SU-DHL-6 (cell line): ENCODE measurements around the gene OXER1.

Experiments
- H2AFZ ChIP-seq: fragments of 200-600 bp; sonication (generic); 2 replicates; pipeline ENCODE4 v1.6.1; 2014; ENCODE audit warnings: low read depth, mild to moderate bottlenecking, moderate library complexity, mixed read lengths, antibody characterized with exemption, low read length; ENCODE audit not compliant: severe bottlenecking
- H3F3A ChIP-seq: fragments of 200-600 bp; shearing (Covaris generic); 2 replicates; pipeline ENCODE4 v1.6.0; 2016; ENCODE audit warnings: antibody characterized with exemption, mild to moderate bottlenecking; ENCODE audit not compliant: insufficient read depth
- H3K27ac ChIP-seq: fragments of 200-600 bp; sonication (generic); 2 replicates; pipeline ENCODE4 v1.5.1; 2016; ENCODE audit warnings: low read depth, mild to moderate bottlenecking, low read length, moderate library complexity, mixed read lengths
- H3K27me3 ChIP-seq: fragments of 200-600 bp; sonication (generic), shearing (Covaris generic); 2 replicates; pipeline ENCODE4 v1.6.0; 2014; ENCODE audit warnings: mild to moderate bottlenecking, low read length
- H3K36me3 ChIP-seq: fragments of 200-600 bp; sonication (generic); 2 replicates; pipeline ENCODE4 v1.6.1; 2014; ENCODE audit warnings: mild to moderate bottlenecking, low read length, mixed read lengths
- H3K4me2 ChIP-seq: fragments of 300-600, 200-600 bp; shearing (Covaris generic), sonication (generic); 2 replicates; pipeline ENCODE4 v1.6.0; 2014; ENCODE audit warnings: low read length, low read depth, mild to moderate bottlenecking; ENCODE audit not compliant: poor library complexity, severe bottlenecking
- H3K4me3 ChIP-seq: fragments of 200-600 bp; sonication (generic); 2 replicates; pipeline ENCODE4 v1.5.1; 2014; ENCODE audit warnings: antibody characterized with exemption, low read length, mild to moderate bottlenecking, mixed read lengths; ENCODE audit not compliant: insufficient read depth, poor library complexity, severe bottlenecking
- H3K79me2 ChIP-seq: fragments of 200-600 bp; sonication (generic); 2 replicates; pipeline ENCODE4 v1.6.1; 2014; ENCODE audit warnings: mild to moderate bottlenecking, low read length, moderate library complexity; ENCODE audit not compliant: insufficient read depth
- H3K9ac ChIP-seq: fragments of 200-600 bp; sonication (generic); 2 replicates; pipeline ENCODE4 v1.7.0; 2014; ENCODE audit warnings: mild to moderate bottlenecking, low read length
- H3K9me2 ChIP-seq: fragments of 200-600 bp; sonication (generic); replicated peaks from 2 replicates; pipeline ENCODE4 v1.6.1; 2014; ENCODE audit warnings: low read length; ENCODE audit not compliant: insufficient read depth
- H3K9me3 ChIP-seq: fragments of 200-600 bp; sonication (generic); 2 replicates; pipeline ENCODE4 v1.6.1; 2014; ENCODE audit warnings: low read length, mixed read lengths; ENCODE audit not compliant: insufficient read depth
- H4K20me1 ChIP-seq: fragments of 200-600 bp; sonication (generic); 2 replicates; pipeline ENCODE4 v1.6.1; 2014; ENCODE audit warnings: low read depth, mild to moderate bottlenecking, antibody characterized with exemption, low read length, moderate library complexity, mixed read lengths
- EZH2phosphoT487 ChIP-seq: fragments of 200-600 bp; sonication (generic), shearing (Covaris generic); conservative IDR thresholded peaks from 2 replicates; pipeline ENCODE4 v1.6.1; 2018; ENCODE audit warnings: mild to moderate bottlenecking, antibody characterized with exemption, low read length, moderate library complexity, mixed read lengths
- TF ChIP-seq, protein P1 (sequence below): fragments of 200-600 bp; sonication (generic); IDR thresholded peaks from one replicate; pipeline ENCODE4 v1.5.1; 2017; ENCODE audit warnings: antibody characterized with exemption, mild to moderate bottlenecking, low read length, moderate library complexity; ENCODE audit not compliant: insufficient read depth, poor library complexity, severe bottlenecking

Gene OXER1

DNA sequence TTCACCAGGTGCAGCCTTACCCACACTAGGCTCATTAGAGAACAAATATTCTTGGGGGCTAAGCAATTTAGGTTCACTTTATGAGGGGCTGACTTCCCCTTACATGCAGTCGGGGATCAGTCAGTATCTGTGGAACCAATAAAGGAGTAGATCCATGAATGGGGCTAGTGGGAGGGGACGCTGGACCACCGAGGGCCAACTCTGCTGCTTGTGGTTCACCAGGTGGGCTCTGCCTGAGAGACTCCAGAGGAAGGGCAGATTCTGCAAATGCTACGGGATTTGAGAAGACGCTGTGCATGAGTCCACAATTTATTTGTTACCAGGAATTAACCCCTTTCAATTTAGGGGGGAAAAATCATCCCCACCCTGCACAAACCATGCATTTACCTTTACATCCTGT is 44.4 kb upstream of the OXER1 start:
- H3K27ac ChIP-seq, result no peak overlapping the region
- H3K27me3 ChIP-seq, result no peaks in the 10 kb centered on the region
- no peak overlapping the region for H3K9ac ChIP-seq
- no peaks in the 10 kb centered on the region for H3K9me3 ChIP-seq
- H3K36me3 ChIP-seq, result no peaks in the 10 kb centered on the region
- no peaks in the 10 kb centered on the region for H3K9me2 ChIP-seq
- no peak overlapping the region for H3K4me2 ChIP-seq
- no peak overlapping the region for H2AFZ ChIP-seq
- no peaks in the 10 kb centered on the region for H3K79me2 ChIP-seq
- H3K4me3 ChIP-seq, result no peak overlapping the region
- peaks cover 14% of the 10 kb centered on the region for H3F3A ChIP-seq
- H4K20me1 ChIP-seq, result no peaks in the 10 kb centered on the region
- TF ChIP-seq, protein P1, sequence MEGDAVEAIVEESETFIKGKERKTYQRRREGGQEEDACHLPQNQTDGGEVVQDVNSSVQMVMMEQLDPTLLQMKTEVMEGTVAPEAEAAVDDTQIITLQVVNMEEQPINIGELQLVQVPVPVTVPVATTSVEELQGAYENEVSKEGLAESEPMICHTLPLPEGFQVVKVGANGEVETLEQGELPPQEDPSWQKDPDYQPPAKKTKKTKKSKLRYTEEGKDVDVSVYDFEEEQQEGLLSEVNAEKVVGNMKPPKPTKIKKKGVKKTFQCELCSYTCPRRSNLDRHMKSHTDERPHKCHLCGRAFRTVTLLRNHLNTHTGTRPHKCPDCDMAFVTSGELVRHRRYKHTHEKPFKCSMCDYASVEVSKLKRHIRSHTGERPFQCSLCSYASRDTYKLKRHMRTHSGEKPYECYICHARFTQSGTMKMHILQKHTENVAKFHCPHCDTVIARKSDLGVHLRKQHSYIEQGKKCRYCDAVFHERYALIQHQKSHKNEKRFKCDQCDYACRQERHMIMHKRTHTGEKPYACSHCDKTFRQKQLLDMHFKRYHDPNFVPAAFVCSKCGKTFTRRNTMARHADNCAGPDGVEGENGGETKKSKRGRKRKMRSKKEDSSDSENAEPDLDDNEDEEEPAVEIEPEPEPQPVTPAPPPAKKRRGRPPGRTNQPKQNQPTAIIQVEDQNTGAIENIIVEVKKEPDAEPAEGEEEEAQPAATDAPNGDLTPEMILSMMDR, result no peak

DNA sequence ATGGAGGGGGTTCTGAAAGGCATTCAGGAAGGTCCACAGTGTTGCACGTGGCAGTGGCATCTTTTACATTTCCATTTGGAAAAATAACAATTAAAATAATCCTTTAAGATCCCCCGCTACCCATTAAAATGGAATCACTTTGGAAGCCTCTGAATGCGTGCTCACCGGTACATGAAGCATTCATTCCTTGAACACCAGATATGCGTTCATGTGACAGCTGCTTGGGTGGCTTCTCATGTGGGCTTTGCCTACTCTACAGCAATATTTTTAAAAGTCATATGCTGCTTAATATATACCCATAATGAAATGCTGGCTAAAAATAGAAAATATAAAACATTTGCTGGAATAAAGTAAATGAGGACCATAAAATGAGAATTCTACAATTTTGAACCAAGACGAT is 42.9 kb upstream of the OXER1 start:
- H3F3A ChIP-seq, result peaks cover 14% of the 10 kb centered on the region
- no peaks in the 10 kb centered on the region for H3K9me3 ChIP-seq
- no peaks in the 10 kb centered on the region for H3K79me2 ChIP-seq
- H2AFZ ChIP-seq, result no peak overlapping the region
- H3K4me2 ChIP-seq, result no peak overlapping the region
- no peak overlapping the region for H3K9ac ChIP-seq
- H4K20me1 ChIP-seq, result no peaks in the 10 kb centered on the region
- TF ChIP-seq, protein P1, result no peak
- TF ChIP-seq EZH2phosphoT487, result no peak
- H3K27ac ChIP-seq, result no peak overlapping the region
- H3K36me3 ChIP-seq, result no peaks in the 10 kb centered on the region
- no peaks in the 10 kb centered on the region for H3K9me2 ChIP-seq
- no peaks in the 10 kb centered on the region for H3K27me3 ChIP-seq
- H3K4me3 ChIP-seq, result no peak overlapping the region

DNA sequence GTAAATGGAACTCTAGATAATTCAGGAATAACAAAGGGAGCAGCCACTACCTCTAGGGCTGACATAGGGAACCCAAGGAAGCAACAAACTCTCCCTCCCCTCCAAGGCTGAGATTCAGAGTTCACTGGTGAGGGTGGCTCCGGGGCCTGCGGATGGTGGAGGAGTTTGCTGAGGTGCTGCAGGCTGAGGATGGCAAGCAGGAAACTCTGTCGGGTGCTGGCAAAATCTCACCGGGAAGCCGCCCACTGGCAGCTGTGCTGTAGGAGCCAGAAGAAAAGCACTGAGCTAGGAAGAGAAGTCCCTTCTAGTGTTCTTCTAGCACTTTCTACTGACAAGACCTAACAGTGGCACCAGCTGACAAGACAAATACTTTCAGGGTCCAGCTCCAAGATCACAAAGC is 41.0 kb upstream of the OXER1 start:
- TF ChIP-seq, protein P1, result no peak
- TF ChIP-seq EZH2phosphoT487, result no peak
- Histone ChIP-seq H2AFZ (no peak overlapping the region), H3K9ac (no peak overlapping the region), H4K20me1 (no peaks in the 10 kb centered on the region), H3K27ac (no peak overlapping the region), H3F3A (peaks cover 7% of the 10 kb centered on the region), H3K9me3 (no peaks in the 10 kb centered on the region), H3K9me2 (no peaks in the 10 kb centered on the region), H3K27me3 (no peaks in the 10 kb centered on the region), H3K36me3 (no peaks in the 10 kb centered on the region), H3K79me2 (no peaks in the 10 kb centered on the region), H3K4me2 (no peak overlapping the region), H3K4me3 (no peak overlapping the region)

DNA sequence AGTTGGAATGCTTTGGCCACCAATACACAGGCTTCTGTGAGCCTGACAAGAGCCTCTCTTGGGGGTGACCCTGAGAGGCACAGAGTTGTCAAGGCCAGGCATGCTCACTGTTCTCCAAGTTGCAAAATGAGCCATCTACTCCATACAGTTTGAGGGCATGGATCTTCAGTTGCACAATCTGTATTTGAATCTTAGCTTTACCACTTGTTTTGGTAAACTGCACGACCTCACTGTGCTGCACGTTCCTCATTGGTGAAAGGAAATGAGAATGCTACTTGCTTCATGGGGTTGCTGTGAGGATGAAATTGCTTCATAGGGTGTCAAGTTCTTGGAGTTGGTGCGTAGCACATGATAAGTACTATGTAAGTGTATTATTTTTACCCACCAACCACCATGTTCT is 40.4 kb upstream of the OXER1 start:
- no peak overlapping the region for H3K9ac ChIP-seq
- no peaks in the 10 kb centered on the region for H3K9me2 ChIP-seq
- no peaks in the 10 kb centered on the region for H3K27me3 ChIP-seq
- no peak for TF ChIP-seq EZH2phosphoT487
- TF ChIP-seq, protein P1, result no peak
- no peak overlapping the region for H3K4me2 ChIP-seq
- no peak overlapping the region for H3K27ac ChIP-seq
- no peak overlapping the region for H2AFZ ChIP-seq
- H3K36me3 ChIP-seq, result no peaks in the 10 kb centered on the region
- no peaks in the 10 kb centered on the region for H3K79me2 ChIP-seq
- H4K20me1 ChIP-seq, result no peaks in the 10 kb centered on the region
- H3F3A ChIP-seq, result peaks cover 3% of the 10 kb centered on the region
- no peak overlapping the region for H3K4me3 ChIP-seq
- H3K9me3 ChIP-seq, result no peaks in the 10 kb centered on the region
